Activated T-cell treated with anti-CD3 and anti-CD28 coated beads, Interleukin-2, amount 50 U/mL, for 72 hours (primary cell): ENCODE results near the gene RPTOR. TPM values are rescaled to one million over a fixed set of nuclear protein-coding genes. Genes with fewer than 3 reads are reported as not detected.

Experiments used
- ATAC-seq, 2 donors: fragments of 150-1000 bp; cut with Tn5 transposase; replicated peaks in 1 of 2; 2 replicates each; pipeline ENCODE4 v1.10.0; 2021; ENCODE audit warnings: moderate library complexity in 2 of 2, mild to moderate bottlenecking in 1 of 2
- DNase-seq, 2 donors: peaks; one replicate each; pipeline ENCODE4 v3.0.0; 2021 to 2022; ENCODE audit warnings: mixed read lengths in 1 of 2
- H3K27ac Mint-ChIP-seq: one replicate; pipeline ENCODE4 v1.8.0; 2022; ENCODE audit warnings: mild to moderate bottlenecking, moderate library complexity, mixed read lengths
- H3K27me3 Mint-ChIP-seq: one replicate; pipeline ENCODE4 v1.8.0; 2022; ENCODE audit warnings: low read depth, mixed read lengths
- H3K36me3 Mint-ChIP-seq, 2 donors: one replicate each; pipeline ENCODE4 v1.8.0; 2022; ENCODE audit warnings: mixed read lengths in 2 of 2, mild to moderate bottlenecking in 1 of 2; ENCODE audit not compliant: insufficient read depth in 2 of 2
- H3K4me1 Mint-ChIP-seq: one replicate; pipeline ENCODE4 v1.8.0; 2022; ENCODE audit warnings: low read depth, mixed read lengths
- H3K4me3 Mint-ChIP-seq, 2 donors: one replicate each; pipeline ENCODE4 v1.8.0; 2022; ENCODE audit warnings: mild to moderate bottlenecking in 2 of 2, mixed read lengths in 2 of 2, moderate library complexity in 2 of 2
- H3K9me3 Mint-ChIP-seq, 2 donors: one replicate each; pipeline ENCODE4 v1.8.0; 2022; ENCODE audit warnings: mixed read lengths in 2 of 2
- total RNA-seq, 2 donors: library from RNA; stranded (reverse); gene quantifications; one replicate each; pipeline ENCODE4 v1.2.3, GENCODE V29; 2022

Gene RPTOR, protein sequence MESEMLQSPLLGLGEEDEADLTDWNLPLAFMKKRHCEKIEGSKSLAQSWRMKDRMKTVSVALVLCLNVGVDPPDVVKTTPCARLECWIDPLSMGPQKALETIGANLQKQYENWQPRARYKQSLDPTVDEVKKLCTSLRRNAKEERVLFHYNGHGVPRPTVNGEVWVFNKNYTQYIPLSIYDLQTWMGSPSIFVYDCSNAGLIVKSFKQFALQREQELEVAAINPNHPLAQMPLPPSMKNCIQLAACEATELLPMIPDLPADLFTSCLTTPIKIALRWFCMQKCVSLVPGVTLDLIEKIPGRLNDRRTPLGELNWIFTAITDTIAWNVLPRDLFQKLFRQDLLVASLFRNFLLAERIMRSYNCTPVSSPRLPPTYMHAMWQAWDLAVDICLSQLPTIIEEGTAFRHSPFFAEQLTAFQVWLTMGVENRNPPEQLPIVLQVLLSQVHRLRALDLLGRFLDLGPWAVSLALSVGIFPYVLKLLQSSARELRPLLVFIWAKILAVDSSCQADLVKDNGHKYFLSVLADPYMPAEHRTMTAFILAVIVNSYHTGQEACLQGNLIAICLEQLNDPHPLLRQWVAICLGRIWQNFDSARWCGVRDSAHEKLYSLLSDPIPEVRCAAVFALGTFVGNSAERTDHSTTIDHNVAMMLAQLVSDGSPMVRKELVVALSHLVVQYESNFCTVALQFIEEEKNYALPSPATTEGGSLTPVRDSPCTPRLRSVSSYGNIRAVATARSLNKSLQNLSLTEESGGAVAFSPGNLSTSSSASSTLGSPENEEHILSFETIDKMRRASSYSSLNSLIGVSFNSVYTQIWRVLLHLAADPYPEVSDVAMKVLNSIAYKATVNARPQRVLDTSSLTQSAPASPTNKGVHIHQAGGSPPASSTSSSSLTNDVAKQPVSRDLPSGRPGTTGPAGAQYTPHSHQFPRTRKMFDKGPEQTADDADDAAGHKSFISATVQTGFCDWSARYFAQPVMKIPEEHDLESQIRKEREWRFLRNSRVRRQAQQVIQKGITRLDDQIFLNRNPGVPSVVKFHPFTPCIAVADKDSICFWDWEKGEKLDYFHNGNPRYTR (N-terminal part only)
- 10 to 100 TPM; 50.8 to 62.0 TPM for total RNA-seq

DNA sequence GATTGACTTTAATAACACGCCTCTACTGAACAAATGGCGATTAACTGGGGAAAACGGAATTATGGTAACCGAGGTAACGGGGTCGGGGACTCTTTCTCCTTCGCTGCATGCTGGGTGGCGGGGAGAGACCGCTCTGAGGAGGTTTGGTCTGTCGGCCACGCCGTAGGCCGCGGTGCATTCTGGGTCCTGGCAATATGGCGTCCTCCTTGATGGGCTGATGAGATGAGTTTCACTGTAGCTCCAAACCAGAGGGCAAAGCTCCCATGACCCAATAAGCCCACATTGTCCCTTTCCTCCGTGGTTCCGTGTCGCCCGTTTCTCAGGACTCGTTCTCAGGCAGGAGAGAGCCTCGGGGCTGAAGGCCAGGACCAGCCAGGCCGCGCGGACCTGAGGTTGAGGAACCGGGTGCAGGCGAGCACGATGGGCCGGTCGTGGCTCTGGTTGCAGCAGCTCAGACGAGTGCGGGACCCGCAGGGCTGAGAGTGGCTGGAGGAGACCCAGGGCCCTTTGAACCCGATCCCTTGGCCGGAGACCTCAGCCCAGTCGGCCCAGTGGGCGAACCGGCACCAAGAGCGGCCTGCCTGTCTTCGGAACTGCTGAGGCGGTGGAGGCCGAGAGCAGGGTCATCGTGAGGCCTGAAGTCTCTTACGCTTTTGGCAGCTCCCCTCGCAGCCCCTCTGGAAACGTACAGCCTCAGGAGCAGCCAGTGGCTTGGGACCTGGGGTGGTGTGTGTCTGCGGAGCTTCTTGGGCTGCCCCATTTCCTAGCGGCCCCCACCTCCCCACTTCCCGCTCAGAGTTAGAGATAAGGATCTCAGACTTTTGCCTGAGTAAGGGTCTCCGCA lies at the start of gene RPTOR:
TSS of gene RPTOR (plus strand) at position 184 of the 844 bp plus-strand sequence. CDS start 792 bp downstream, outside the sequence.
- peak within 1 kb of the TSS; percentile 92 for H3K27ac Mint-ChIP-seq
- peaks cover 6% of the 10 kb centered on the region for H3K27me3 Mint-ChIP-seq
- H3K36me3 Mint-ChIP-seq: peaks cover 2 to 3% of the 10 kb centered on the region in 2 donors
- DNase-seq (peak; percentile 90 to 92), ATAC-seq (peak; percentile 99)
- H3K4me3 Mint-ChIP-seq: peak within 1 kb of the TSS; percentile 94 to 96
- H3K4me1 Mint-ChIP-seq: peaks cover 39% of the 10 kb centered on the region
- H3K9me3 Mint-ChIP-seq: no peaks in the 10 kb centered on the region

- no peak for DNase-seq
- no peak overlapping the region for H3K4me3 Mint-ChIP-seq
- peak; percentile 37 to 49 for ATAC-seq
- peaks cover 28% of the 10 kb centered on the region for H3K27me3 Mint-ChIP-seq
- H3K9me3 Mint-ChIP-seq: peaks cover 0 to 2% of the 10 kb centered on the region in 2 donors
- no peak overlapping the region for H3K27ac Mint-ChIP-seq
- H3K36me3 Mint-ChIP-seq: no peaks in the 10 kb centered on the region
- H3K4me1 Mint-ChIP-seq: peaks cover 7% of the 10 kb centered on the region
These were observed 46.9 kb upstream of the RPTOR start for GRCh38 chr17:80497726-80498241.

GRCh38 chr17:80498242-80498919 lies 46.3 kb upstream of the RPTOR start:
- ATAC-seq (no peak), DNase-seq (no peak)
- no peak overlapping the region for H3K27ac Mint-ChIP-seq
- no peak overlapping the region for H3K4me3 Mint-ChIP-seq
- peaks cover 7% of the 10 kb centered on the region for H3K4me1 Mint-ChIP-seq
- H3K36me3 Mint-ChIP-seq: no peaks in the 10 kb centered on the region
- H3K9me3 Mint-ChIP-seq: peaks cover 0 to 2% of the 10 kb centered on the region in 2 donors
- H3K27me3 Mint-ChIP-seq: peaks cover 24% of the 10 kb centered on the region

GRCh38 chr17:80498920-80499410 lies 45.7 kb upstream of the RPTOR start:
- Mint-ChIP-seq H3K9me3 (peaks cover 0 to 2% of the 10 kb centered on the region in 2 donors), H3K27me3 (peaks cover 28% of the 10 kb centered on the region), H3K36me3 (no peaks in the 10 kb centered on the region), H3K4me1 (peaks cover 7% of the 10 kb centered on the region), H3K27ac (no peak overlapping the region), H3K4me3 (no peak overlapping the region)
- ATAC-seq (no peak), DNase-seq (no peak)

- no peak for DNase-seq
These were observed 45.1 kb upstream of the RPTOR start for GRCh38 chr17:80499560-80499959.

GRCh38 chr17:80499961-80500665 lies 44.5 kb upstream of the RPTOR start:
- Mint-ChIP-seq H3K9me3 (peaks cover 0 to 2% of the 10 kb centered on the region in 2 donors), H3K27ac (no peak overlapping the region)

More at GRCh38 chr17:80499560-80499959, 45.1 kb upstream of the RPTOR start:
- peaks cover 33% of the 10 kb centered on the region for H3K27me3 Mint-ChIP-seq
- ATAC-seq: no peak
- peaks cover 7% of the 10 kb centered on the region for H3K4me1 Mint-ChIP-seq
- H3K27ac Mint-ChIP-seq: no peak overlapping the region
- no peaks in the 10 kb centered on the region for H3K36me3 Mint-ChIP-seq
- no peak overlapping the region for H3K4me3 Mint-ChIP-seq
- peaks cover 0 to 2% of the 10 kb centered on the region in 2 donors for H3K9me3 Mint-ChIP-seq

DNA sequence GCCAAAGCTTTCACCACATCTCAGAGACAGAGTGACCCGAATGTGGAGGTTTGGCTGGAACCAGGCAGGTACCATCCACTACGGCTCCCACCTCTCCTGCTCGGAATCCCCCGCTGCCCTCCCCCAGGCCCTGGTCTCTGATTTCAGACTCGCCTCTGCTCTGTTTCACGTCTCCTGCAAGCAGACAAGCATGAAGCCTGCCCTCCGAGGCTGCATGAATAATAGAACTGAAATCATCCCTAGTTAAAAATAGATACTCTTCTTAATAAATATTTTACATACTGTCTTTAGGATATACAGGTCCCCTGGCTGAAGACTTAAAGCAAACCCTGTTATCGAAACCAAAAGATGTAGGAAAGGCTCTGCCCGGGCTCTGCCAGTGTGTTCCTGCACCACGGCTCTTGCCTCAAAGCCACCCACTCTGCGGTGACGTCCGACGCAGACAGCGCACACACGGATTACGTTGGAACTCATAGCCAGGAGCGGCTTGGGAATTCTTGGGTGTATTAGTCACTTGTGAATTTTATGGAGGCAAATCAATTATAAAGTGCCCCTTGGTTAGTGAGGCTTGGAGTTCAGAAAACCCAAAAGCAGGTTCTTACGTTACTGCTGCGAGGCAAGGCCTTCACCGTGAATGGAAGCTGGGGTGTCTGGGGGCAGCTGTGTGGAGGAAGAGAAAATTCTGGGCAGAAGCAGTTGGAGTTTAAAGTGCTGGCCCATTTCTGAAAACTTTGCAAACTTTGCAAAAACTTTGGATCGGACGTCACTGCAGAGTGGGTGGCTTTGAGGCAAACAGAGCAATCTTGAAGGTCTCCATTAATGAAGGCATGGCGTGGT lies 42.7 kb upstream of the RPTOR start:
- Mint-ChIP-seq H3K4me3 (no peak overlapping the region), H3K27me3 (peaks cover 23% of the 10 kb centered on the region), H3K9me3 (peaks cover 0 to 2% of the 10 kb centered on the region in 2 donors), H3K27ac (no peak overlapping the region), H3K36me3 (no peaks in the 10 kb centered on the region), H3K4me1 (peaks cover 7% of the 10 kb centered on the region)
- ATAC-seq (no peak), DNase-seq (no peak)

More at GRCh38 chr17:80499961-80500665, 44.5 kb upstream of the RPTOR start:
- no peaks in the 10 kb centered on the region for H3K36me3 Mint-ChIP-seq
- H3K4me3 Mint-ChIP-seq: no peak overlapping the region
- DNase-seq: no peak
- H3K4me1 Mint-ChIP-seq: peaks cover 7% of the 10 kb centered on the region
- ATAC-seq: no peak
- peaks cover 33% of the 10 kb centered on the region for H3K27me3 Mint-ChIP-seq

- no peak overlapping the region for H3K4me3 Mint-ChIP-seq
These were observed 42.1 kb upstream of the RPTOR start for GRCh38 chr17:80502578-80502877.

GRCh38 chr17:80503031-80503430 lies 41.6 kb upstream of the RPTOR start:
- H3K27ac Mint-ChIP-seq: no peak overlapping the region
- ATAC-seq (no peak), DNase-seq (no peak)
- no peaks in the 10 kb centered on the region for H3K36me3 Mint-ChIP-seq
- peaks cover 19% of the 10 kb centered on the region for H3K27me3 Mint-ChIP-seq
- H3K9me3 Mint-ChIP-seq: no peaks in the 10 kb centered on the region
- no peaks in the 10 kb centered on the region for H3K4me1 Mint-ChIP-seq
- H3K4me3 Mint-ChIP-seq: no peak overlapping the region

More at GRCh38 chr17:80502578-80502877, 42.1 kb upstream of the RPTOR start:
- no peak overlapping the region for H3K27ac Mint-ChIP-seq
- no peaks in the 10 kb centered on the region for H3K36me3 Mint-ChIP-seq
- ATAC-seq: no peak
- H3K9me3 Mint-ChIP-seq: peaks cover 0 to 2% of the 10 kb centered on the region in 2 donors
- no peak for DNase-seq
- peaks cover 19% of the 10 kb centered on the region for H3K27me3 Mint-ChIP-seq
- peaks cover 2% of the 10 kb centered on the region for H3K4me1 Mint-ChIP-seq

DNA sequence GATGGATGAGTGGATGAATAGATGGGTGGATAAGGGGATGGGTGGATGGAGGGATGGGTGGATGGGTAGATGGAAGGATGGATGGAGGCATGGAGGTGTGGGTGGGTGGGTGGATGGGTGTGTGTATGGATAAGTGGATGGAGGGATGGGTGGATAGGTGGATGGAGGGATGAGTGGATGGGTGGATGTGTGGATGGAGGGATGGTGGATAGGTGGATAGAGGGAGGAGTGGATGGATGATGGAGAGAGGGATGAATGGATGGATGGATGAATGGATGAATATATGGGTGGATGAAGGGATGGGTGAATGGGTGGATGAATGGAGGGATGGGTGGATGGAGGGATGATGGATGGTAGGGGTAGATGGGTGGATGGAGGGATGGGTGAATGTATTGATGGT lies 40.7 kb upstream of the RPTOR start:
- Mint-ChIP-seq H3K27me3 (peaks cover 19% of the 10 kb centered on the region), H3K36me3 (no peaks in the 10 kb centered on the region), H3K9me3 (no peaks in the 10 kb centered on the region), H3K4me1 (no peaks in the 10 kb centered on the region), H3K27ac (no peak overlapping the region), H3K4me3 (no peak overlapping the region)
- ATAC-seq: no peak
- no peak for DNase-seq
